CD4-positive, alpha-beta T cell (primary cell): ENCODE data around the gene UBQLN4. TPM values are rescaled to one million over a fixed set of nuclear protein-coding genes. Genes with fewer than 3 reads are reported as not detected.

Source experiments
- ATAC-seq: fragments of 200-7000 bp; cut with Tn5 transposase; one replicate; pipeline ENCODE4 v1.10.0; 2022; ENCODE audit warnings: mild to moderate bottlenecking; ENCODE audit not compliant: poor library complexity
- CTCF ChIA-PET: fragments of 350-600 bp; sonication (Branson Sonifier 250); formaldehyde crosslinking; loops from one replicate; lab custom pipeline; 2021; ENCODE audit warnings: antibody characterized with exemption, inconsistent platforms; lab: Charles Lee
- POLR2A ChIA-PET: fragments of 350-600 bp; sonication (Branson Sonifier 250); formaldehyde crosslinking; loops from one replicate; lab custom pipeline; 2021; ENCODE audit warnings: antibody characterized with exemption, inconsistent platforms; lab: Charles Lee
- DNase-seq, 14 experiments: peaks; one replicate each; pipeline ENCODE4 v3.0.0-alpha.2; 2013 to 2020; ENCODE audit warnings: mixed read lengths in 2 of 14
- H3K27ac ChIP-seq, 2 donors: one replicate each; pipeline versions ENCODE4 v1.5.1 to v1.7.0; 2013; ENCODE audit warnings: low read length in 2 of 2, low read depth in 1 of 2, mild to moderate bottlenecking in 1 of 2
- H3K27me3 ChIP-seq, 2 experiments: 1 replicate in 1 of 2; 2 replicates in 1 of 2; pipeline versions ENCODE4 v1.6.1 to v1.7.0; 2013; ENCODE audit warnings: low read length in 2 of 2, control low read depth in 1 of 2, mild to moderate bottlenecking in 1 of 2, moderate library complexity in 1 of 2; ENCODE audit not compliant: insufficient read depth in 2 of 2, control insufficient read depth in 1 of 2
- H3K36me3 ChIP-seq: one replicate; pipeline ENCODE4 v1.6.1; 2013; ENCODE audit warnings: low read length, control low read depth; ENCODE audit not compliant: insufficient read depth
- H3K4me1 ChIP-seq: one replicate; pipeline ENCODE4 v1.6.1; 2013; ENCODE audit warnings: low read length, control low read depth; ENCODE audit not compliant: insufficient read depth
- H3K4me3 ChIP-seq: one replicate; pipeline ENCODE4 v1.5.1; 2013; ENCODE audit warnings: mild to moderate bottlenecking, low read length, moderate library complexity
- H3K9me3 ChIP-seq, 2 experiments: 1 replicate in 1 of 2; 2 replicates in 1 of 2; pipeline versions ENCODE4 v1.6.1 to v1.7.0; 2013; ENCODE audit warnings: low read length in 2 of 2, mild to moderate bottlenecking in 2 of 2, control low read depth in 1 of 2, moderate library complexity in 1 of 2; ENCODE audit not compliant: control insufficient read depth in 1 of 2, insufficient read depth in 1 of 2
- H3K27ac Mint-ChIP-seq: one replicate; pipeline ENCODE4 v1.8.0; 2020; ENCODE audit warnings: mixed read lengths
- H3K27me3 Mint-ChIP-seq: one replicate; pipeline ENCODE4 v1.8.0; 2021; ENCODE audit warnings: mixed read lengths
- H3K36me3 Mint-ChIP-seq: one replicate; pipeline ENCODE4 v1.8.0; 2021; ENCODE audit warnings: low read depth, mixed read lengths
- H3K4me1 Mint-ChIP-seq: one replicate; pipeline ENCODE4 v1.8.0; 2021; ENCODE audit warnings: low read depth, mixed read lengths
- H3K4me3 Mint-ChIP-seq: one replicate; pipeline ENCODE4 v1.8.0; 2020; ENCODE audit warnings: mild to moderate bottlenecking, mixed read lengths
- H3K9me3 Mint-ChIP-seq: one replicate; pipeline ENCODE4 v1.8.0; 2020; ENCODE audit warnings: mixed read lengths
- intact Hi-C, 2 experiments: fragments of 100-400 bp; cut with DNase I in 1 of 2; cut with micrococcal nuclease in 1 of 2; formaldehyde crosslinking; loops; one replicate each; pipeline versions ENCODE4 v1.15.1 to v1.9.0; 2023 to 2025; cut with DNase I, micrococcal nuclease
- total RNA-seq, 174 experiments: library from RNA in 2 of 174; stranded (reverse) in 2 of 174; gene quantifications; one replicate each; pipeline ENCODE4 v1.2.3 and lab custom pipeline; 2021 to 2026
- TF ChIP-seq, protein P1 (sequence below): fragments of 200-600 bp; IDR thresholded peaks from one replicate; pipeline ENCODE4 v1.8.0; 2022; ENCODE audit warnings: antibody characterized with exemption, mild to moderate bottlenecking

UBQLN4 gene
- total RNA-seq, 2 experiments from 2014 or later: 10.6 to 11.9 TPM

DNA sequence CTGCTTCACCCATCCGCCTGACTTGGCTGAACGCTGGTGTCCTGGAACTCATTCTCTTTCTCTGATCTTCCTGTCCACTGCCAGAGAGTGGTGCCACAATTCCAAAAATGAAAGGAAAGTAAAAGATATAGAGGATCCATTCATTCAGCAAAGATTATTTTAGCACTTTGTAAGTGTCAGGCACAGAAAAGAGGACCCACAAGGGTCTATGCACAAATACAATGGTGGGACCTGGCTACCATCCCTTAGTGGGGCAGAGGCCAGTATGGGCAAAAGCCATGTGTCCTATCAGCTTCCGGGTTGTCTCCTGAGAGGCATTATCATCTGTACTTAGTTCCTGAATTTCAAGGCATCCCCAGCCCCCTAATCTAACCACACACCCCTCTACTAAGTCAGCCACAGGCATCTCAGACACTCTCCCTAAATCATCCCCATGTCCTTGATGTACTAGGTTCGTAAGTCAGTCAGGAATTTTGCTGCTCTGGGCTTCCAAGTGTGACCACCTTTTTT is 51.9 kb downstream of the UBQLN4 start:
- intact Hi-C loops: no loop called here
- POLR2A ChIA-PET: no interaction called here
- Histone ChIP-seq H3K27me3 (no peaks in the 10 kb centered on the region), H3K27ac (no peak overlapping the region), H3K36me3 (peaks cover 2% of the 10 kb centered on the region), H3K4me3 (no peak overlapping the region), H3K9me3 (no peaks in the 10 kb centered on the region), H3K4me1 (peaks cover 18% of the 10 kb centered on the region)
- no peak for ATAC-seq
- Mint-ChIP-seq H3K27me3 (no peaks in the 10 kb centered on the region), H3K36me3 (no peaks in the 10 kb centered on the region), H3K4me3 (no peak overlapping the region), H3K9me3 (no peaks in the 10 kb centered on the region), H3K4me1 (peaks cover 22% of the 10 kb centered on the region), H3K27ac (no peak overlapping the region)
- CTCF ChIA-PET: interaction anchor here (0.7 to 0.9 kb wide), 2 partner anchors 11 to 23 kb away, joined by 3 read pairs; partner anchors contain the start of gene ARHGEF2
- no peak for DNase-seq
- TF ChIP-seq, protein P1, sequence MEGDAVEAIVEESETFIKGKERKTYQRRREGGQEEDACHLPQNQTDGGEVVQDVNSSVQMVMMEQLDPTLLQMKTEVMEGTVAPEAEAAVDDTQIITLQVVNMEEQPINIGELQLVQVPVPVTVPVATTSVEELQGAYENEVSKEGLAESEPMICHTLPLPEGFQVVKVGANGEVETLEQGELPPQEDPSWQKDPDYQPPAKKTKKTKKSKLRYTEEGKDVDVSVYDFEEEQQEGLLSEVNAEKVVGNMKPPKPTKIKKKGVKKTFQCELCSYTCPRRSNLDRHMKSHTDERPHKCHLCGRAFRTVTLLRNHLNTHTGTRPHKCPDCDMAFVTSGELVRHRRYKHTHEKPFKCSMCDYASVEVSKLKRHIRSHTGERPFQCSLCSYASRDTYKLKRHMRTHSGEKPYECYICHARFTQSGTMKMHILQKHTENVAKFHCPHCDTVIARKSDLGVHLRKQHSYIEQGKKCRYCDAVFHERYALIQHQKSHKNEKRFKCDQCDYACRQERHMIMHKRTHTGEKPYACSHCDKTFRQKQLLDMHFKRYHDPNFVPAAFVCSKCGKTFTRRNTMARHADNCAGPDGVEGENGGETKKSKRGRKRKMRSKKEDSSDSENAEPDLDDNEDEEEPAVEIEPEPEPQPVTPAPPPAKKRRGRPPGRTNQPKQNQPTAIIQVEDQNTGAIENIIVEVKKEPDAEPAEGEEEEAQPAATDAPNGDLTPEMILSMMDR: no peak

DNA sequence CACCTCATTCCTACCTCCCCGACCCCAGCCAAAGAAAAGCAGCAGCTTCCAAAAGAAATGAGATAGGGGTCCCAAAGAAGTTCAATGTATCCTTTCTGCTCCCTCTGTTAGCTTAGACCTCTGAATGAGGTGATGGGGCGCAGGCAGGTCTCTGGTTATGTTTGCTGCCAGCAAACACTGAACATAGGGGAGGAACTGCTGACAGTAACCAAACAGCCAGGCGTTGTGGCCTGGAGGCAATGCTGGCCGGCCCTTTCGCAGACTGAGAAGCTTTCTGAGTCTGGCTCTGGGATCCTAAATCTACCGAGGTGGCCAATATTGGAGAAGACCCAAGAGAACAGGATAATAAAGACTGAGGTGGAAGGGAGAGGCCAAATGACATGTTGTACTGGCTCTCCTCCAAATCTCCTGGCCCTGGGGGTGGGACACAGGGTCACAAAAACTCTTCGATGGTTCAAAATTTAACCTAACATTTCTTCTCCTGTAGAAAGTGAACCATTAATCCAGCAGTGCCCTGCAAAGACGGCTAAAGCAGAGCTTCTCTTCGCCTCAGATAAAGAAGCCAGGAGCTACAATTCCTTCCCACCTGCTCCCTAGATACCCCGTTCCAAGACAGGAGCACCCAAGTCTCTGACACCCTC is 52.5 kb downstream of the UBQLN4 start:
- no peaks in the 10 kb centered on the region for H3K9me3 Mint-ChIP-seq
- peaks cover 19% of the 10 kb centered on the region for H3K4me1 Mint-ChIP-seq
- H3K36me3 Mint-ChIP-seq: no peaks in the 10 kb centered on the region
- TF ChIP-seq, protein P1: no peak
- Histone ChIP-seq H3K4me1 (peaks cover 17% of the 10 kb centered on the region), H3K36me3 (no peaks in the 10 kb centered on the region), H3K9me3 (no peaks in the 10 kb centered on the region), H3K27ac (no peak overlapping the region), H3K4me3 (no peak overlapping the region), H3K27me3 (no peaks in the 10 kb centered on the region)
- DNase-seq (no peak), ATAC-seq (no peak)
- H3K4me3 Mint-ChIP-seq: no peak overlapping the region
- POLR2A ChIA-PET: no interaction called here
- intact Hi-C loops: no loop called here
- no peaks in the 10 kb centered on the region for H3K27me3 Mint-ChIP-seq
- CTCF ChIA-PET: no interaction called here
- no peak overlapping the region for H3K27ac Mint-ChIP-seq

DNA sequence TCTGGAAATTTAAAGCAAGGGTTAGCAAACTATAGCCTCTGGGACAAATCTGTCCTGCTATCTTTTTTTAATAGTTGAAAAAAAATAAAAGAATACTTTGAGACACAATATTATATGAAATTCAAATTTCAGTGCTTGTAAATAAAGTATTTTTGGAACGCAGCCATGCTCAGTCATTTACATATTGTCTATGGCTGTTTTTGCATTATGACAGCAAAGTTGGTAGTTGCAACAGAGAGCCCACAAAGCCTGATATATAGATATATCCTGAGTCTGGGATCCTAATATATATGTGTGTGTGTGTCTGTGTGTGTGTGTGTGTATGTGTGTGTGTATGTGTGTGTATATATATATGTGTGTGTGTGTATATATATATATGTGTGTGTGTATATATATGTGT is 53.6 kb downstream of the UBQLN4 start:
- H3K4me1 Mint-ChIP-seq: peaks cover 11% of the 10 kb centered on the region
- TF ChIP-seq, protein P1: no peak
- ATAC-seq (no peak), DNase-seq (no peak)
- H3K27ac Mint-ChIP-seq: no peak overlapping the region
- peaks cover 7% of the 10 kb centered on the region for H3K4me1 ChIP-seq
- H3K4me3 Mint-ChIP-seq: no peak overlapping the region
- H3K36me3 Mint-ChIP-seq: no peaks in the 10 kb centered on the region
- intact Hi-C loops: no loop called here
- H3K9me3 ChIP-seq: no peaks in the 10 kb centered on the region
- no peaks in the 10 kb centered on the region for H3K27me3 Mint-ChIP-seq
- CTCF ChIA-PET: no interaction called here
- POLR2A ChIA-PET: no interaction called here
- no peaks in the 10 kb centered on the region for H3K36me3 ChIP-seq
- no peaks in the 10 kb centered on the region for H3K9me3 Mint-ChIP-seq
- no peak overlapping the region for H3K27ac ChIP-seq
- no peaks in the 10 kb centered on the region for H3K27me3 ChIP-seq
- H3K4me3 ChIP-seq: no peak overlapping the region
